ENCODE measurements around the gene RPP25.

RPP25 gene

GRCh38 chr15:74956648-74957475 lies at the start of gene RPP25:
RPP25 (minus strand) TSS chr15:74956772; CDS start chr15:74956583, 189 bp downstream.
- FAIRE-seq: no peak

- no peak for FAIRE-seq
These were observed 45.8 kb upstream of the RPP25 start for GRCh38 chr15:75002398-75002797.

- FAIRE-seq: no peak
These were observed 44.7 kb upstream of the RPP25 start for GRCh38 chr15:75001310-75001709.

- FAIRE-seq: no peak
These were observed 41.0 kb upstream of the RPP25 start for GRCh38 chr15:74997543-74997942.

GRCh38 chr15:74997141-74997540 lies 40.6 kb upstream of the RPP25 start:
- FAIRE-seq: no peak

- FAIRE-seq: no peak
These were observed 39.5 kb upstream of the RPP25 start for GRCh38 chr15:74995779-74996765.

- FAIRE-seq: no peak
These were observed 38.7 kb upstream of the RPP25 start, which contains the start of gene SCAMP5 for GRCh38 chr15:74995182-74995778. SCAMP5 (plus strand) TSS chr15:74995563; CDS start chr15:75011840, 16,277 bp downstream.

- FAIRE-seq: no peak
These were observed 38.1 kb upstream of the RPP25 start for GRCh38 chr15:74994685-74995084.

GRCh38 chr15:74994236-74994635 lies 37.7 kb upstream of the RPP25 start:
- no peak for FAIRE-seq

GRCh38 chr15:74992619-74993018 lies 36.0 kb upstream of the RPP25 start:
- no peak for FAIRE-seq

- no peak for FAIRE-seq
These were observed 33.0 kb upstream of the RPP25 start for GRCh38 chr15:74989527-74989926.

- peak; percentile 63 for FAIRE-seq
These were observed 31.6 kb upstream of the RPP25 start for GRCh38 chr15:74988007-74988800.

GRCh38 chr15:74983725-74984231 lies 27.2 kb upstream of the RPP25 start:
- FAIRE-seq: no peak

GRCh38 chr15:74982183-74982582 lies 25.6 kb upstream of the RPP25 start:
- no peak for FAIRE-seq

GRCh38 chr15:74978503-74978902 lies 21.9 kb upstream of the RPP25 start:
- no peak for FAIRE-seq

- FAIRE-seq: no peak
These were observed 21.5 kb upstream of the RPP25 start for GRCh38 chr15:74978077-74978476.

GRCh38 chr15:74977599-74977998 lies 21.0 kb upstream of the RPP25 start:
- FAIRE-seq: no peak

- FAIRE-seq: no peak
These were observed 19.6 kb upstream of the RPP25 start for GRCh38 chr15:74976159-74976558.

- no peak for FAIRE-seq
These were observed 11.1 kb upstream of the RPP25 start for GRCh38 chr15:74967670-74968069.

GRCh38 chr15:74964794-74965193 lies 8.2 kb upstream of the RPP25 start:
- FAIRE-seq: no peak

GRCh38 chr15:74963213-74963612 lies 6.6 kb upstream of the RPP25 start:
- FAIRE-seq: no peak

GRCh38 chr15:74962671-74963070 lies 6.1 kb upstream of the RPP25 start:
- FAIRE-seq: no peak
